Stomach (tissue), 9 donors: Measurements from ENCODE around the gene VPS9D1. TPM values are rescaled to one million over a fixed set of nuclear protein-coding genes. Genes with fewer than 3 reads are reported as not detected.
A peak's percentile ranks its signal among the peaks of the same experiment; 100 is the strongest.

Experiments used
- DNase-seq, 2 donors: peaks; one replicate each; pipeline versions ENCODE4 v3.0.0 to v3.0.0-alpha.2; 2013 to 2019
- H3K27ac ChIP-seq, 5 donors: fragments of 200-600 bp in 4 of 5; sonication (generic) in 4 of 5; one replicate each; pipeline ENCODE4 v1.5.1; 2013 to 2019; ENCODE audit warnings: mild to moderate bottlenecking in 1 of 5, moderate library complexity in 1 of 5
- H3K27me3 ChIP-seq, 3 donors: fragments of 200-600 bp; sonication (generic); one replicate each; pipeline ENCODE4 v1.5.1; 2017 to 2019; ENCODE audit warnings: mixed run types in 1 of 3
- H3K36me3 ChIP-seq, 4 donors: fragments of 200-600 bp; sonication (generic); 1 replicate in 3 of 4; 2 replicates in 1 of 4; pipeline ENCODE4 v1.5.1; 2016 to 2019
- H3K4me1 ChIP-seq, 4 donors: fragments of 200-600 bp; sonication (generic); one replicate each; pipeline ENCODE4 v1.5.1; 2016 to 2019
- H3K4me3 ChIP-seq, 4 donors: fragments of 200-600 bp; sonication (generic) in 3 of 4; one replicate each; pipeline ENCODE4 v1.5.1; 2016 to 2019; ENCODE audit warnings: mild to moderate bottlenecking in 1 of 4
- H3K9me3 ChIP-seq, 4 donors: fragments of 200-600 bp; sonication (generic); one replicate each; pipeline ENCODE4 v1.5.1; 2016 to 2019
- EP300 ChIP-seq: sonication (generic); formaldehyde crosslinking; IDR thresholded peaks from one replicate; pipeline ENCODE4 v1.6.1; 2017; ENCODE audit warnings: antibody characterized with exemption
- POLR2A ChIP-seq, 4 donors: fragments of 450-650 bp; IDR thresholded peaks; one replicate each; pipeline ENCODE4 v1.6.1; 2016; ENCODE audit warnings: antibody characterized with exemption in 4 of 4, control low read depth in 2 of 4, mild to moderate bottlenecking in 1 of 4, moderate library complexity in 1 of 4
- POLR2AphosphoS5 ChIP-seq, 3 donors: sonication (generic); formaldehyde crosslinking; IDR thresholded peaks; one replicate each; pipeline ENCODE4 v1.6.1; 2016; ENCODE audit warnings: antibody characterized with exemption in 3 of 3
- WGBS, 5 donors: extraction: QIAGEN DNeasy Blood & Tissue Kit in 3 of 5; methylation state at CpG; one replicate each; pipeline versions ENCODE4 v1.1.5 to v1.1.7; 2013 to 2018; 5-methylcytosine and 5-hydroxymethylcytosine counted together
- intact Hi-C: fragments of 100-400 bp; cut with DNase I; formaldehyde crosslinking; loops from one replicate; pipeline ENCODE4 v1.15.1; 2023; ENCODE audit warnings: low total_unique reads
- polyA plus RNA-seq, 3 donors: library from polyadenylated mRNA; stranded (reverse); fragments of 200-250 nt; gene quantifications; one replicate each; pipeline ENCODE4 v1.2.3, GENCODE V29; 2013
- total RNA-seq, 5 donors: library from RNA; depleted of rRNA; stranded (reverse); fragments of >200 nt; gene quantifications; one replicate each; pipeline versions ENCODE4 v1.1.0 to v1.2.3, GENCODE V29; 2014 to 2016
- TF ChIP-seq, protein P1 (sequence below), 7 experiments: fragments of 450-650 bp in 4 of 7; fragments of 200-600 bp in 3 of 7; sonication (generic) in 3 of 7; IDR thresholded peaks; one replicate each; pipeline ENCODE4 v1.5.1; 2016 to 2019; ENCODE audit warnings: antibody characterized with exemption in 7 of 7, control low read depth in 2 of 7, mild to moderate bottlenecking in 1 of 7
- donor health status: healthy with polysubstance abuse.
- donor health status: Bipolar disorder and iron deficiency.
- donor health status: healthy.

The VPS9D1 gene
- total and polyA plus RNA-seq, 8 donors = 2.7 to 43.2 (median 8.8) TPM

DNA sequence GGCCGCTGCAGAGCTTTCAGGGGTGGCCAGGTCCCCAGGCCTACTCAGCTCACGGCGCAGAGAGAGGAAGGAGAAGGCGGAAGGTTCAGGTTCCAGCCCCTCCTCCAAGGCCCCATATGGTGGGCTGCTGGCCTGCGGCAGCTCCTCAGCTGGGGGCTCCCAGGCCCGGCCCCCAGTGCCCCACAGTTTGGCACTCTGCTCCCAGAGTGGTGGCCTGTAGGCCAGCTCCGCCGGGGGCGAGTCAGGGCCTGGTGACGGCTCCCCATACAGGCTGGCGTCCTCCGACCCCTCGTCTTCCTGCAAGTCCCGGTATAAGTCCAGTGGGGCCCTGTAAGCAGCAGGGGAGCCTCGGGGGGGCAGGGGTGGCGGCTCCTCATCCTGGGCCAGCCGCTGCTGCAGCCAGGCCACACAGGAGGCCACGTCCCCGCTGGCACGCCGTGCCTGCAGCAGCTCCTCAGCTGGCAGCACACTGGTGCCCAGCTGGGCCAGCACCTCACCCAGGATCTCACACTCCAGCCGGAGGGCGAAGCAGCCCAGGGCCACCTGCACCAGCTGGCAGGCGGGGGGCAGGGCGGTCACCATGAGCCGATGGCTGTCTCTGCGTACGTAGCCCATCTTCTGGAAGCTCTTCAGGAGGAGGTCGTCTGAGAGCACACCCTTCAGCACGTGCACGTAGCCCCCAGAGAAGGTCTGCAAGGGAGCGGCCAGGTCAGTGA lies 22.9 kb downstream of the VPS9D1 start:
- Histone ChIP-seq H3K36me3 (peaks cover 18 to 54% (median 52%) of the 10 kb centered on the region in 4 donors), H3K27ac (no peak overlapping the region), H3K27me3 (peaks cover 0 to 18% (median 0%) of the 10 kb centered on the region in 3 donors), H3K4me1 (peaks cover 28 to 56% (median 41%) of the 10 kb centered on the region in 4 donors), H3K4me3 (no peak overlapping the region), H3K9me3 (no peaks in the 10 kb centered on the region)
- intact Hi-C loops = no loop called here
- TF ChIP-seq POLR2AphosphoS5 (IDR thresholded peaks at IDR 0.05) = no peak
- no peak for TF ChIP-seq POLR2A (IDR thresholded peaks at IDR 0.05)
- no peak for TF ChIP-seq EP300
- TF ChIP-seq, protein P1, sequence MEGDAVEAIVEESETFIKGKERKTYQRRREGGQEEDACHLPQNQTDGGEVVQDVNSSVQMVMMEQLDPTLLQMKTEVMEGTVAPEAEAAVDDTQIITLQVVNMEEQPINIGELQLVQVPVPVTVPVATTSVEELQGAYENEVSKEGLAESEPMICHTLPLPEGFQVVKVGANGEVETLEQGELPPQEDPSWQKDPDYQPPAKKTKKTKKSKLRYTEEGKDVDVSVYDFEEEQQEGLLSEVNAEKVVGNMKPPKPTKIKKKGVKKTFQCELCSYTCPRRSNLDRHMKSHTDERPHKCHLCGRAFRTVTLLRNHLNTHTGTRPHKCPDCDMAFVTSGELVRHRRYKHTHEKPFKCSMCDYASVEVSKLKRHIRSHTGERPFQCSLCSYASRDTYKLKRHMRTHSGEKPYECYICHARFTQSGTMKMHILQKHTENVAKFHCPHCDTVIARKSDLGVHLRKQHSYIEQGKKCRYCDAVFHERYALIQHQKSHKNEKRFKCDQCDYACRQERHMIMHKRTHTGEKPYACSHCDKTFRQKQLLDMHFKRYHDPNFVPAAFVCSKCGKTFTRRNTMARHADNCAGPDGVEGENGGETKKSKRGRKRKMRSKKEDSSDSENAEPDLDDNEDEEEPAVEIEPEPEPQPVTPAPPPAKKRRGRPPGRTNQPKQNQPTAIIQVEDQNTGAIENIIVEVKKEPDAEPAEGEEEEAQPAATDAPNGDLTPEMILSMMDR (IDR thresholded peaks at IDR 0.05) = no peak
- DNase-seq = peak in 1 of 2 donors; percentile 24
- WGBS, 5 donors = 81 to 88% (median 83%) methylated on average over 25 to 32 of the region's 32 CpGs

DNA sequence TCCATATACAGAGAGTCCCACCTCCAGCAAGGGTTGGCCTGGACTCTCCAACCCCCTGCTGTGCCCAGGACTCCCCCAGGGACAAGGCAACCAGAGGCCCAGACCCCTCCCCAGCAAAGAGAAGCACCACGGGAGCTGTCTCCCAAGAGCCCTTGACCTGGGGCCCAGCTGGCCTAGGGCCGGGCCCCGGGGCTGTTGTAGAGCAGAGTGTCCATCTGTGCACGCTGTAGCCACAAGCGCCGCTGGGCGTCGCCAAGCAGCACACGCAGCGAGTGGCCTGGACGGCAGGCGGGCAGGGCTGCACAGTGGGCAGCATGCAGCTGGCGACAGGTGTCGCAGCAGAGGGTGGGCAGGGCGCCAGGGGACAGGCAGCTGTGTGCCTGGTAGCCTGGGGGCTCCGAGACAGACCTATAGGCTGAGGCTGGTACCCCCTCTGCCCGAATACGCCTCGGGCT lies 23.5 kb downstream of the VPS9D1 start:
- no peak overlapping the region for H3K27ac ChIP-seq
- intact Hi-C loops = no loop called here
- peaks cover 23 to 60% (median 57%) of the 10 kb centered on the region in 4 donors for H3K36me3 ChIP-seq
- H3K4me3 ChIP-seq = no peak overlapping the region
- DNase-seq = peak in 1 of 2 donors; percentile 44
- 79 to 94% (median 89%) methylated on average over 15 to 19 of the region's 19 CpGs for whole genome bisulfite sequencing, 5 donors
- H3K27me3 ChIP-seq = peaks cover 0 to 13% (median 0%) of the 10 kb centered on the region in 3 donors
- no peaks in the 10 kb centered on the region for H3K9me3 ChIP-seq
- peak in 1 of 3 donors; percentile 14 for TF ChIP-seq POLR2AphosphoS5 (IDR thresholded peaks at IDR 0.05)
- no peak for TF ChIP-seq EP300
- H3K4me1 ChIP-seq = peaks cover 24 to 52% (median 37%) of the 10 kb centered on the region in 4 donors

DNA sequence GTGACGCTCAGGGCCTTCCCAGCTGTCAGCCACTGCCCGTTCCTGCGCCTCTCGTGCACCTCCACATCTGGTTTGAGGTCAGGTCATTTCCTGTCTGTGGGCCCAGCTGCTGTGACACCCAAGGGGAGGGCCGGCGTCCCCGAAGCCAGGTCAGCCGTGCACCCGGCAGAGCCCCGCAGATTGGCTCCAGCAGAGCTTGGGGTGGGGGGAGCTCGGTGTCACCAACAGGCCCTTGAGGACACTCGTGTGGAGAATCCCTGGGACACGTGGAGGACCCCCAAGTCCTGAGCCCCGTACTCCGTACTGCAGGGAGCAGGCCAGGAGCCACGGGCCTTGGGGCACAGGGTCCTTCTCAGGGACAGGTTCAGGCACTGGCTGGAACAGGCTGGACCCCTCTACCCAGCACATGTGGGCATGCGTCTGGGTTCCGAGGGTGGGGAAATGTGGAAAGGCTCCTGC lies 24.0 kb downstream of the VPS9D1 start:
- peaks cover 0 to 9% (median 0%) of the 10 kb centered on the region in 3 donors for H3K27me3 ChIP-seq
- H3K4me1 ChIP-seq = peaks cover 19 to 47% (median 32%) of the 10 kb centered on the region in 4 donors
- intact Hi-C loops = no loop called here
- peak in 1 of 2 donors; percentile 36 for DNase-seq
- H3K4me3 ChIP-seq = no peak overlapping the region
- peaks cover 28 to 65% (median 62%) of the 10 kb centered on the region in 4 donors for H3K36me3 ChIP-seq
- H3K9me3 ChIP-seq = no peaks in the 10 kb centered on the region
- no peak overlapping the region for H3K27ac ChIP-seq
- TF ChIP-seq, protein P1 (IDR thresholded peaks at IDR 0.05) = no peak
- TF ChIP-seq POLR2AphosphoS5 (IDR thresholded peaks at IDR 0.05) (no peak), EP300 (no peak), POLR2A (IDR thresholded peaks at IDR 0.05) (no peak)
- 63 to 77% (median 68%) methylated on average over 9 to 18 of the region's 18 CpGs for WGBS, 5 donors

GRCh38 chr16:89695875-89696669 lies 24.6 kb downstream of the VPS9D1 start:
- DNase-seq = peak in 1 of 2 donors; percentile 11
- no peak overlapping the region for H3K27ac ChIP-seq
- H3K36me3 ChIP-seq = peaks cover 34 to 71% (median 69%) of the 10 kb centered on the region in 4 donors
- H3K4me3 ChIP-seq = no peak overlapping the region
- no peak for TF ChIP-seq POLR2A (IDR thresholded peaks at IDR 0.05)
- no peak for TF ChIP-seq POLR2AphosphoS5 (IDR thresholded peaks at IDR 0.05)
- TF ChIP-seq, protein P1 (IDR thresholded peaks at IDR 0.05) = no peak
- TF ChIP-seq EP300 = no peak
- H3K9me3 ChIP-seq = no peaks in the 10 kb centered on the region
- peaks cover 0 to 4% (median 0%) of the 10 kb centered on the region in 3 donors for H3K27me3 ChIP-seq
- intact Hi-C loops = no loop called here
- peaks cover 16 to 43% (median 28%) of the 10 kb centered on the region in 4 donors for H3K4me1 ChIP-seq
- 75 to 81% (median 77%) methylated on average over 22 to 25 of the region's 25 CpGs for WGBS, 5 donors
